Adipocyte (in vitro differentiated cells): ENCODE results near the gene TTC33.

Experiments used
- DNase-seq: peaks from one replicate; pipeline ENCODE4 v3.0.0-alpha.2; 2015; ENCODE audit warnings: low read depth
- H3K27me3 ChIP-seq: replicated peaks from 2 replicates; pipeline ENCODE4 v1.7.0; 2013; ENCODE audit warnings: mild to moderate bottlenecking, low read length, moderate library complexity; ENCODE audit not compliant: control insufficient read depth, insufficient read depth
- H3K36me3 ChIP-seq: 2 replicates; pipeline ENCODE4 v1.7.0; 2013; ENCODE audit warnings: low read length, mild to moderate bottlenecking, moderate library complexity; ENCODE audit not compliant: control insufficient read depth, insufficient read depth, severe bottlenecking
- H3K4me1 ChIP-seq: 2 replicates; pipeline ENCODE4 v1.7.0; 2013; ENCODE audit warnings: mild to moderate bottlenecking, low read length, moderate library complexity; ENCODE audit not compliant: control insufficient read depth, insufficient read depth
- H3K4me3 ChIP-seq: 2 replicates; pipeline ENCODE4 v1.7.0; 2013; ENCODE audit warnings: mild to moderate bottlenecking, low read length, moderate library complexity
- H3K9ac ChIP-seq: 2 replicates; pipeline ENCODE4 v1.7.0; 2013; ENCODE audit warnings: mild to moderate bottlenecking, low read length, moderate library complexity
- H3K9me3 ChIP-seq: 2 replicates; pipeline ENCODE4 v1.7.0; 2013; ENCODE audit warnings: mild to moderate bottlenecking, low read length, moderate library complexity; ENCODE audit not compliant: control insufficient read depth

TTC33 gene

DNA sequence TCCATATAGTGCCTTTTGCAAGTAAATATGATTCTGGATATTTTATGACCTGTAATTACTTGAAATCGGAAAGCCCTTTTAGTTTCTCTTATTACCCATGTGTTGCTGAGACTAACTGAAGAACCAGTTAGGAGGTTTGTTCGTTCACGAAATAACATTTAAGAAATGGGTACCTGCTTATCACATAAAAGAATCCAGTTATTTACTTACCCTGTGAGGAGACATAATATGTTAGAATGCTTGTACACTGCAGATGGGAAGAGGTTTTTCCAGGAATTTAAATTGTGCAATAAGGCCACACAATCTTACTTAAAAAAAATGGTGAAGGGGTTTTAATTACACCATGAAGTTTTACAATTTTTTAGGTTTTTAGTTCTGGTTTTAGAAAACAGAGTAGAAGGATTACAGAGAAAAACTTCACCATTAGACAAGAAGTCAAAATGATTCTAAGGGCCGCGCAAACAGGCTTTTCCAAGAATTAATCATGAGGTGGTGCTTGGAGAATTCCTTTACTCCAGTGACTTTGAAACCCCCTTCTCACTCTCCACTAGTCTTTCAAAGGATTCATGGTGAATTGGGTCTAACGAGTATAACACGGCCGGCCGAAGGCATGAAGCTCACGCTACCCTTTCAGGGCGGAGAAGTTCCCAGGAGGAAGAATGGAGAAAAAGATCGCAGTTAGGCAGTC lies 77.2 kb downstream of the TTC33 start:
- no peak for DNase-seq
- no peaks in the 10 kb centered on the region for H3K9me3 ChIP-seq
- no peaks in the 10 kb centered on the region for H3K27me3 ChIP-seq
- H3K36me3 ChIP-seq = no peaks in the 10 kb centered on the region
- H3K9ac ChIP-seq = peak overlapping the region; percentile 81
- peaks cover 50% of the 10 kb centered on the region for H3K4me1 ChIP-seq
- peak overlapping the region; percentile 90 for H3K4me3 ChIP-seq

DNA sequence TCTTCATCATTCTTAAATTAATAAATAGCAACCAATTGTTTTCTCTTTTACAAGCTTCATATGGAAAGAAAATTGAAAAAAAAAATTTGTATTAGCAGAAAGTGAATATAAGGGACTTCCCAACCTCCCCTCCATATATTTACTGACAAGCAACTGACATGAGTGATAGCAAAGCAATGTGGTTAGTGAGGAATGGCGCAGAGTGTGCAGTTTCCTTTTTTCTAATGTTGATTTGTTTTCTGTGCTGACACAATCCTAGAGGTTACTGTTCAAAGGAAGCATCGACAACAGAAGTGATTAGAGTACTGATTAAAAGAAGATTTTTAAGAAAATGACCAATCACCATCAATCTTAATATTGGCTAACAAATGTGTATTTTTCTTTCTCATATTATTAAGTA lies 77.7 kb downstream of the TTC33 start:
- H3K4me1 ChIP-seq = peaks cover 48% of the 10 kb centered on the region
- no peaks in the 10 kb centered on the region for H3K27me3 ChIP-seq
- H3K36me3 ChIP-seq = no peaks in the 10 kb centered on the region
- H3K9me3 ChIP-seq = no peaks in the 10 kb centered on the region
- DNase-seq = no peak
- peak overlapping the region; percentile 90 for H3K4me3 ChIP-seq
- H3K9ac ChIP-seq = peak overlapping the region; percentile 81

DNA sequence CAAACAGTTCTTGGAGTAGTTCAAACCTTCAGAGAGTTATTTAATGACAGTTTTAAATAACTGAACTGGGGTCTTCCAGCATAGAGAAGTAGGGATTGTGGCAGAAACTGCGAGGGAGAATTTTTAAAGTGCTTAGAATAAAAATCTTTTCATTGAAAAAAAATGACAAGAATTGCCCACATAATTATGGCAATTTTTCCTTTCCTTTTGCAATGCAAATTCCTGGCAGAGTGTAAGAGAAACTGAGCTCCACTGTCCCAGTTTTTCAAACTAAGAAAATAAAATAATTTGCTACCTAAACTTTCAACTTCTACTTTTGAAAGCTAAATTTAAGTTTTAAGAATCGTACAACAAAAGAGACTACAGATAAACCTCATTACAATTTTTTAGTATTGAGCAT lies 78.3 kb downstream of the TTC33 start:
- peak; percentile 65 for DNase-seq
- peak overlapping the region; percentile 90 for H3K4me3 ChIP-seq

DNA sequence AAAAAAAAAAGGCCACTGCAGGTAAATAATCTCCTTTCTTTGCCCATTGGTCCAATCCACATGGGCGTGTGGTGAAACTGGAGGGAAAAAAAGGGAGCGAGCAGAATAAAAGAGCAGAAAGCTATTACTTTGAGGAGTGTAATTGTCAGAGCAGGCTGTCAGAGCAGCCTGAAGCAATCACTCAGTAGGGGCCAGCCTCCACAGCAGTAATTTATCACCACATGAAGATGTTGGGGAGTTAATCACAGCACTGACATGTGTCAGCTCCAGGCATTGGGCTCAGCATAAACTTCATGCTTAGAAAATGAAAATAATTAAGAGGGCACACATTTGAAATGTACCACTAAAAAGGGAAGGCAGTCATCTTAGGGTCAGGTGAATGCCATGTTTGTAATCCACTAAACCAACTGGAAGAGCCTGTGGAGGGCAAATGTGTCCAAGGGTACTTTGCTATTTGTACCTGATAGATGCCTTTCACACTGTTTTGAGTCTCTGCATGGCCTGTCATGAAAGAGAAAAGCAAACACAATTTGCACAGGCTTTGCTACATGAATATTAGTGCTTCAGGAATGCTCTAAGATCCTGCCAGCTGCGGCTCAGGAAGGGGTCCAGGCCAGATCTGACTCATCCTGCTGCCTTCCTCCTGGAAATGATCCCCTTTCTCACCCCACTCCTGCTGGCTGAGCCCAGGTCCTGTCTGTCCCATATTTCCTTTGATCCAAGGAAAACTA lies 79.0 kb downstream of the TTC33 start:
- Histone ChIP-seq H3K4me3 (peak overlapping the region; percentile 90), H3K27me3 (no peaks in the 10 kb centered on the region), H3K9ac (peak overlapping the region; percentile 81), H3K36me3 (no peaks in the 10 kb centered on the region), H3K4me1 (peaks cover 36% of the 10 kb centered on the region), H3K9me3 (no peaks in the 10 kb centered on the region)
- peak; percentile 84 for DNase-seq

More for the DNA sequence above, 78.3 kb downstream of the TTC33 start:
- Histone ChIP-seq H3K4me1 (peaks cover 43% of the 10 kb centered on the region), H3K27me3 (no peaks in the 10 kb centered on the region), H3K9me3 (no peaks in the 10 kb centered on the region), H3K9ac (peak overlapping the region; percentile 81), H3K36me3 (no peaks in the 10 kb centered on the region)

DNA sequence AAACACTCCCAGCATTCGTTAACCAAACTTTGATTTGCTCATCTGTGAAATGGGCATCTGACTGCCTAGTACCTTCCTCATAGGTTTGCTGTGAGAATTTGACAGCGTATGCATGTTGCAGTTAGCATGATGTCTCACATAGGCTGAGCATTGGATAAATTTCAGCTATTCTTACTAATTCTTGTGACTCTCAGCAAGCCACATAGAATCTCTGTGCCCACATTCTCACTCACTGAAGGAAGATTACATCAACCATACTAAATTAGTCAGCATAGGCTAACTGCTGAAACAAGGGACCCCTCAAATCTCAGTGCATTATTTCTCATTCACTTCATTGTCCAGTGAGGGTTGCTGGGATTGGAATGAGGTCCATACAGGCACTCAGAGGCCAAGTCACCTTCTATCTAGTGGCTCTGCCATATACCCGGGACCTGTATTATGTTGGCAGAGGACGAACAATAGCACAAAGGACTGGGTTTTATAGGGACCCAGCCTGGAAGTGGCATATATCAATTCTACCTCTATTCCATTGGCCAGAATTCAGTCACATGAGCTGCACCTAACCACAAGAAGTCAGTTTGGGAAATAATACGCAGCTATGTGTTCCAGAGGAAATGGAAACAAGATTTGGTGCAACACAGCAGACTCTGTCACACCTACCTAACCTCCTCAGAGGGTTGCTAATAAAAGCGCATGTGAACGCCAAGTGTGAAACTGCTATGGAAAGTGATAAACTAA lies 80.2 kb downstream of the TTC33 start:
- H3K4me3 ChIP-seq = no peak overlapping the region
- DNase-seq = no peak
- H3K4me1 ChIP-seq = peaks cover 34% of the 10 kb centered on the region
- H3K9ac ChIP-seq = no peak overlapping the region
- no peaks in the 10 kb centered on the region for H3K27me3 ChIP-seq
- no peaks in the 10 kb centered on the region for H3K36me3 ChIP-seq
- H3K9me3 ChIP-seq = no peaks in the 10 kb centered on the region

DNA sequence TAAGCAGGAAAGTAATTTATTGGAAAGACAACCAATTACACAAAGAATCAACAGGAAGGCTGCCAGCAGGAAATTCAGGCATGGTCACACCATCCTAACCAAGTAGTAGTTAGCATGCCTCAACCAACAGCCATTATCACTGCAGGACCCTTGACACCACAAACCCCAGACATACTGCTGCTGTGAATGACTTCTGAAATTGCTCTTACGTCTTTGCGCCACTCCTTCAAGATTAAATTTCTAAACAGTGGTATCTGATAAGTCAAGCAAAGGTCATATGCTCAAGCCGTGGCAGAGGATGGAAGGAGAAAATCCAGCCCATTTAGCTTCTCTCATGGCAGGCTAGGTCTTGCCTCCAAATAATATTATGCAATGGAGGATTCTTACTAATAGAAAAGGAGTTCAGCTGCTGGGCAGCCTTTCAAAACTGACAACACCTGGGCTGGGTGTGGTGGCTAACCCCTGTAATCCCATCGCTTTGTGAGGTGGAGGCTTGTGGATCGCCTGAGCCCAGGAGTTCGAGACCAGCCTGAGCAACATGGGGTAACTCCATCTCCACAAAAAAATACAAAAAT lies 81.0 kb downstream of the TTC33 start:
- H3K4me3 ChIP-seq = no peak overlapping the region
- H3K9ac ChIP-seq = no peak overlapping the region
- no peaks in the 10 kb centered on the region for H3K9me3 ChIP-seq
- H3K27me3 ChIP-seq = no peaks in the 10 kb centered on the region
- no peaks in the 10 kb centered on the region for H3K36me3 ChIP-seq
- no peak for DNase-seq
- H3K4me1 ChIP-seq = peaks cover 29% of the 10 kb centered on the region

DNA sequence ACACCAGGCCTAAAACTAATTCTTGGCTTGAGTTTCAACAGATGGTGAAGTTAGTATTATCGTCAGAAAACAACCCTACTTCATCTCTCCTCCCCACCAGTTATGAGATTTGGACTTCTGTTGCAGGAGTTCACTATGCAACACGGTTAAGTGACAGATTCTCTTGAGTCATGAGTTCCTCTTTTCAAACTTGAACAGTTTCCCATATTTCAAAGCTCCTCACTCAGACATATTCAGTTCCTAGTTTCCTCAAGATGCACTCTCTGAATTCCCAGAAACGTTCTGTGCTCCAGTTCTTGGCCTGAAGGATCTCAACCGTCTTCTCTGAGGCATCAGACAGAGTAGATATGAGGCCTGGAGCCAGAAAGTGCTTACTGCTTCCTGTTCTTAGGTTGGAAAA lies 83.3 kb downstream of the TTC33 start:
- no peak for DNase-seq
- no peaks in the 10 kb centered on the region for H3K27me3 ChIP-seq
- no peaks in the 10 kb centered on the region for H3K9me3 ChIP-seq
- no peak overlapping the region for H3K9ac ChIP-seq
- H3K36me3 ChIP-seq = no peaks in the 10 kb centered on the region
- no peak overlapping the region for H3K4me3 ChIP-seq
- H3K4me1 ChIP-seq = peaks cover 14% of the 10 kb centered on the region

DNA sequence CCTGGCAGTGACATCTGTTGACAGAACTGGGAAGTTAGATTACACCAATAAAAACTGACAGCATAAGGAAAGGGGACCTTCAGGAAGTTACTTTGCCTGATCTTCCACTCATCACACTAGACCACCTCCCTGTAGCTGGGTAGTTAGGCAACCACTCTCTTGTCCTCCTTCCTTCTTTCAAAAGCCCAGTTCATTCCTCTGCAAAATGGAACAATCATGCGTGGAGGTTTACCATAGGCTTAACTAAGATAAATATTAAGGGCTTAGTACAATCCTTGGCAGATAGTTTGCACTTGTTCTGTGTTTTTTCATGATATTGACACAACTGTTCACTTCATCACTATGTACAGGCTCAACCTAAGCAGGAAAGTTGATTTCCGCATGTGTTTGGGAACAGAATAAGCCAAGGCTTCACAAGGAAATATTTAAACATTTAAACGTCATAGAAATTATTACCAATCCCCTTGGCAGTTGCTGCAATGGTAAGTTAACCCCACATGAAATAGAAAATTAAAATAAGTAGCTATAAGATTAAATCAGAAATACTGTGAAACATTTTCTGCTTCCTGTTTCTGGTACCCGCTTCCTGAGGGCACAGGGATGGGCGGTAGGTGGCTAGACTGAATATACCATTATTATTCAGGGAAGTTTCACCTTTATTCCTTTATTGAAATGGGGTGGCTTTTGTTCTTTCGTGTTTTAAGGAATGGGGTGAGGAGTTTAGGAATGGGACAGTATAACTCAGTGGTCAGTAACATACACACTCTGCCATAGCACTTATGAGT lies 86.0 kb downstream of the TTC33 start:
- no peaks in the 10 kb centered on the region for H3K27me3 ChIP-seq
- H3K4me3 ChIP-seq = no peak overlapping the region
- no peak overlapping the region for H3K9ac ChIP-seq
- no peaks in the 10 kb centered on the region for H3K9me3 ChIP-seq
- DNase-seq = no peak
- no peaks in the 10 kb centered on the region for H3K36me3 ChIP-seq
- no peaks in the 10 kb centered on the region for H3K4me1 ChIP-seq

DNA sequence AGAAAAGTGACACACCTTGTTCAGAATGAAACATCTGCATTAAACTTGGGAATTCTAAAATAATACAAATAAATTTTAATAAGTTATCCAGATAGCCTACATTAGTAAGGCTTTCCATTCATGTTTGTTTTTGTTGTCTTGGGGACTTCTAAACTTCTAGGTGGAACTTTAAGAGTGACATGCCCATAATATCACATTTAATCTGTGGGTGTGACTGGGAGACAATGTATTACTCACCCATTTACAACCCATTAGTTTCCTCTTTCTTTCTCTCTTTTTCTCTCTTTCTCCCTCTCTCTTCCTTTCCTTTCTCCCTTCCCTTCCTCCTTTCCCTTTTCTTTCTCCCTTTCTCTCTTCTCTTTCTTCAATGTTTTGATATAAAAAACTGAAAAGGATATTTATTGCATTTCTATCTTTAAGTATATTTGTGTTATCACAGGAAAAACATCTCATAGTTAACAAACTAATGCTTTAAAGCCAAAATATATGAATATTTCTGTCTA lies 88.5 kb downstream of the TTC33 start:
- no peaks in the 10 kb centered on the region for H3K4me1 ChIP-seq
- DNase-seq = no peak
- H3K9ac ChIP-seq = no peak overlapping the region
- H3K27me3 ChIP-seq = no peaks in the 10 kb centered on the region
- H3K9me3 ChIP-seq = no peaks in the 10 kb centered on the region
- H3K36me3 ChIP-seq = no peaks in the 10 kb centered on the region
- H3K4me3 ChIP-seq = no peak overlapping the region

DNA sequence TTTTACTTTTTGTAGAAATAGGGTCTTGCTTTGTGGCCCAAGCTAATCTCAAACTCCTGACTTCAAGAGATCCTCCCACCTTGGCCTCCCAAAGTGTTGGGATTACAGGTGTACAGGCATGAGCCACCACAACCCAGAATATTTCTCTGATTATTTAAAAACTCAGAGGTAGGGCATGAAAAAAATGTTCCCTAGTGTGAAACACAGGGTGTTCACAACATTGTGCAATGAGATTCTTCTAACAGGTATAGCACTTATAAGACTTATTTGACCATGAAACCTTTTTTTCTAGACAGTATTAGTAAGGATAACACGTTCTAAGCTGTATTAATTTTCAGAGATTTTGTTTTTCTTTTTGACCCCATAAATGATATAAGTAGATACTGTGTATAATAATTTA lies 89.1 kb downstream of the TTC33 start:
- H3K9ac ChIP-seq = no peak overlapping the region
- H3K4me1 ChIP-seq = no peaks in the 10 kb centered on the region
- DNase-seq = no peak
- H3K36me3 ChIP-seq = no peaks in the 10 kb centered on the region
- H3K4me3 ChIP-seq = no peak overlapping the region
- H3K27me3 ChIP-seq = no peaks in the 10 kb centered on the region
- H3K9me3 ChIP-seq = no peaks in the 10 kb centered on the region
